Immature natural killer cell (primary cell): ENCODE results near the gene NPAT. TPM values are rescaled to one million over a fixed set of nuclear protein-coding genes. Genes with fewer than 3 reads are reported as not detected.
A peak's percentile ranks its signal among the peaks of the same experiment; 100 is the strongest.

Experiments used
- DNase-seq, 3 donors: peaks; one replicate each; pipeline ENCODE4 v3.0.0; 2022; ENCODE audit warnings: mixed read lengths in 1 of 3
- H3K27ac Mint-ChIP-seq, 6 donors: one replicate each; pipeline ENCODE4 v1.8.0; 2020; ENCODE audit warnings: mixed read lengths in 6 of 6, mild to moderate bottlenecking in 5 of 6, inconsistent platforms in 4 of 6, moderate library complexity in 3 of 6
- H3K27me3 Mint-ChIP-seq, 3 donors: one replicate each; pipeline ENCODE4 v1.8.0; 2020 to 2021; ENCODE audit warnings: low read depth in 3 of 3, mild to moderate bottlenecking in 3 of 3, mixed read lengths in 3 of 3, moderate library complexity in 3 of 3, inconsistent platforms in 1 of 3
- H3K36me3 Mint-ChIP-seq, 3 donors: one replicate each; pipeline ENCODE4 v1.8.0; 2020; ENCODE audit warnings: mixed read lengths in 3 of 3, inconsistent platforms in 2 of 3, mild to moderate bottlenecking in 2 of 3
- H3K4me1 Mint-ChIP-seq, 2 donors: one replicate each; pipeline ENCODE4 v1.8.0; 2020; ENCODE audit warnings: inconsistent platforms in 2 of 2, mild to moderate bottlenecking in 2 of 2, mixed read lengths in 2 of 2, moderate library complexity in 1 of 2
- H3K4me3 Mint-ChIP-seq, 5 donors: one replicate each; pipeline ENCODE4 v1.8.0; 2020; ENCODE audit warnings: mild to moderate bottlenecking in 5 of 5, mixed read lengths in 5 of 5, inconsistent platforms in 3 of 5, moderate library complexity in 3 of 5
- H3K9me3 Mint-ChIP-seq, 6 donors: one replicate each; pipeline ENCODE4 v1.8.0; 2020; ENCODE audit warnings: mild to moderate bottlenecking in 6 of 6, mixed read lengths in 6 of 6, inconsistent platforms in 4 of 6, moderate library complexity in 3 of 6
- polyA plus RNA-seq, 3 donors: library from polyadenylated mRNA; unstranded; fragments of 300-500 nt; fragmentation: Illumina TruSeq; gene quantifications; one replicate each; pipeline ENCODE4 v1.2.3, GENCODE V29; 2021

Gene NPAT
- polyA plus RNA-seq, 3 donors from 2014 or later: 15.6 to 30.5 (median 24.1) TPM

DNA sequence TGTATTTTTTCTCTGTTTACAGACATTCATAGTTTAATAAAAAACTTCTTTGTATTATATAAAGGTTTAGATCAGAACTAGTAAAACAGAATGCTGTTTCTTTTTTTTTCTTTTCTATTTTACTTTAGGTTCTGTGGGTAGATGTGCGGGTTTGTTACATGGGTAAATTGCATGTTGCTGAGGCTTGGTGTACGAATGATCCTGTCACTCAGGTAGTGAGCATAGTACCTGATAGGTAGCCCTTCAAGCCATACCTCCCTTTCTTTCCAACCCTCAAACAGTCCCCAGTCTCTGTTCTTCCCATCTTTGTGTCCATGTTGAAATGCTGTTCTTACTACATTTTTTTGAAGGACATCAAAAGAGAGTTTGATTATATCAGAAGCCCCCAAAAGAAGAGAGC is 3.6 kb upstream of the NPAT start:
- no peak for DNase-seq
- Mint-ChIP-seq H3K9me3 (no peaks in the 10 kb centered on the region), H3K27ac (no peak overlapping the region), H3K4me3 (no peak overlapping the region), H3K27me3 (peaks cover 2 to 10% (median 4%) of the 10 kb centered on the region in 3 donors), H3K4me1 (peaks cover 13 to 60% of the 10 kb centered on the region in 2 donors), H3K36me3 (peaks cover 21 to 37% (median 24%) of the 10 kb centered on the region in 3 donors)

GRCh38 chr11:108224911-108225786 is 2.7 kb upstream of the NPAT start:
- peak; percentile 52 to 66 (median 61) for DNase-seq
- Mint-ChIP-seq H3K9me3 (no peaks in the 10 kb centered on the region), H3K4me1 (peaks cover 22 to 60% of the 10 kb centered on the region in 2 donors), H3K36me3 (peaks cover 15 to 31% (median 18%) of the 10 kb centered on the region in 3 donors), H3K27ac (no peak overlapping the region), H3K27me3 (peaks cover 2 to 10% (median 6%) of the 10 kb centered on the region in 3 donors), H3K4me3 (no peak overlapping the region)

DNA sequence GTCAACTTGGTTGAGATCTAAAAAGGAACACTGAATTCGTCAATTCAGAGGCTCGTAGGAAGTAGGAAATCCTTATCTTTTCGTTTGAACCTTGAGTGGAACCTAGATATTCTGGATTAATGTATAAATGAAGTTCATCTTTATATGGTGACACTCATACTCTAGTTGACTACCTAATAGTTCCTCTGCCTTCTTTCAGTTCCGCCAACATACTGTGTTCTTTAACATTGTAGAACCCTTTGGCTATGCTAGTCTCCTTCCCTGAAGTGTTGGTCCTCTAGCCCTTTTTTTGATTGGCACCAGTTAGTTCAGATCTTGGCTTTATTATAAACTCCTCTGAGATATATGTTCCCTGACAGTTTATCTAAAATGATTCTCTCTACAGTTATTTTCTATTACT is 1.9 kb upstream of the NPAT start:
- H3K27ac Mint-ChIP-seq: no peak overlapping the region
- H3K4me1 Mint-ChIP-seq: peaks cover 30 to 60% of the 10 kb centered on the region in 2 donors

GRCh38 chr11:108223348-108224149 is 1.1 kb upstream of the NPAT start:
- Mint-ChIP-seq H3K27ac (no peak overlapping the region), H3K36me3 (peaks cover 5 to 16% (median 6%) of the 10 kb centered on the region in 3 donors), H3K4me1 (peaks cover 38 to 59% of the 10 kb centered on the region in 2 donors), H3K4me3 (no peak overlapping the region), H3K27me3 (peaks cover 2 to 10% (median 7%) of the 10 kb centered on the region in 3 donors), H3K9me3 (no peaks in the 10 kb centered on the region)
- peak; percentile 35 to 51 (median 45) for DNase-seq

More for the DNA sequence above, 1.9 kb upstream of the NPAT start:
- Mint-ChIP-seq H3K4me3 (no peak overlapping the region), H3K9me3 (no peaks in the 10 kb centered on the region), H3K36me3 (peaks cover 12 to 24% (median 13%) of the 10 kb centered on the region in 3 donors), H3K27me3 (peaks cover 2 to 10% (median 7%) of the 10 kb centered on the region in 3 donors)
- DNase-seq: no peak

- Mint-ChIP-seq H3K27ac (no peak overlapping the region), H3K4me3 (no peak overlapping the region), H3K4me1 (peaks cover 53 to 57% of the 10 kb centered on the region in 2 donors), H3K36me3 (peaks cover 3 to 6% (median 4%) of the 10 kb centered on the region in 3 donors), H3K27me3 (peaks cover 2 to 10% (median 7%) of the 10 kb centered on the region in 3 donors), H3K9me3 (no peaks in the 10 kb centered on the region)
- DNase-seq: no peak
These were observed 396 bp downstream of the NPAT start for GRCh38 chr11:108221911-108222573.

DNA sequence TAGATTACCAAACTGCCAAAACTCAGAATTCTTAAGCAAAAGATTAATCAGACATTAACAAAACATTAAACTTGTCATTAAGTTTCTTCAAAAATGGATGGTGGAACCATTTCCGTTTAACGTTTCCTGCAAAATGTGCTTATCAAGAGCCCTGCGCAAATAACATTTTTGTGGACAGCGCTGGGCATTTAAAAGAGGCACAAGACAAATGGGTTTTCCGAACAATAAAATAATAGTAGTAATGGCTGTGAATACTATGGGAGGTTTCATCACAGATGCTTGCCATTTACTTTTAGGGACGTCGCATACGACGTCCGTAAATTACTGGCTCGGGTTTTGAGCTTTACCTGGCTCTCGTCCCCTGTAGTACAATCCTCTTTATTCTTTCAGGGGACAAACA is 1.1 kb downstream of the NPAT start:
- Mint-ChIP-seq H3K36me3 (peaks cover 0 to 6% (median 3%) of the 10 kb centered on the region in 3 donors), H3K4me1 (peaks cover 56 to 60% of the 10 kb centered on the region in 2 donors), H3K27me3 (peaks cover 2 to 7% (median 7%) of the 10 kb centered on the region in 3 donors), H3K4me3 (no peak overlapping the region), H3K9me3 (no peaks in the 10 kb centered on the region), H3K27ac (no peak overlapping the region)
- peak in 1 of 3 donors; percentile 24 for DNase-seq

DNA sequence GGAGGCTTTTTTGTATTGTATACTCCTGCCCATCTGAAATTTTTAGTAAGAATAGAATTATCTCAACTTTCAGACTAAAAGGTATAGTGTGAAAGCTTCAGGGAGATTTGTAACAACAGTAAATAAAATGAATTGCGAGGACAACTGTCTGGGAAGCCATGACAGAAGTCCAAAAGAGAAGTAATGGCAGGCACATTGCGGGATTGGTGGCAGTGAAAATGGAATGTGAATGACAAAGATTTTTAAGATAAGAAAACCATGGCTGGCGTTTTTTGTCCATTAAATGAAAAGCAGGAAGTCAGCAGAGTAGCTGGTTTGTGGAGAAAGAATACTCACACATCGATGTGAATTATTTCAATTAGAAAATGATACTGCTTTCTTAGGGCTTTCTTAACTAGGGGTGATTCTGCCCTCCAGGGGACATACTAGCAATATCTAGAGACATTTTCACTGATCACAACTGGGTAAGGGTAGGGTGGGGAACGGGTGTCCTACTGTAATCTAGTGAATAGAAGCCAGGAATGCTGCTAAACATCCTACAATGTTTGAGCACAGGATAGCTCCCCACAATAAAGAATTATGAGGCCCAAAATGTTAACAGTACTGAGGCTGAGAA is 1.6 kb downstream of the NPAT start:
- DNase-seq: no peak
- peaks cover 2 to 7% (median 7%) of the 10 kb centered on the region in 3 donors for H3K27me3 Mint-ChIP-seq
- H3K4me1 Mint-ChIP-seq: peaks cover 58 to 65% of the 10 kb centered on the region in 2 donors
- H3K4me3 Mint-ChIP-seq: no peak overlapping the region
- no peak overlapping the region for H3K27ac Mint-ChIP-seq
- H3K36me3 Mint-ChIP-seq: peaks cover 0 to 3% (median 3%) of the 10 kb centered on the region in 3 donors
- no peaks in the 10 kb centered on the region for H3K9me3 Mint-ChIP-seq

DNA sequence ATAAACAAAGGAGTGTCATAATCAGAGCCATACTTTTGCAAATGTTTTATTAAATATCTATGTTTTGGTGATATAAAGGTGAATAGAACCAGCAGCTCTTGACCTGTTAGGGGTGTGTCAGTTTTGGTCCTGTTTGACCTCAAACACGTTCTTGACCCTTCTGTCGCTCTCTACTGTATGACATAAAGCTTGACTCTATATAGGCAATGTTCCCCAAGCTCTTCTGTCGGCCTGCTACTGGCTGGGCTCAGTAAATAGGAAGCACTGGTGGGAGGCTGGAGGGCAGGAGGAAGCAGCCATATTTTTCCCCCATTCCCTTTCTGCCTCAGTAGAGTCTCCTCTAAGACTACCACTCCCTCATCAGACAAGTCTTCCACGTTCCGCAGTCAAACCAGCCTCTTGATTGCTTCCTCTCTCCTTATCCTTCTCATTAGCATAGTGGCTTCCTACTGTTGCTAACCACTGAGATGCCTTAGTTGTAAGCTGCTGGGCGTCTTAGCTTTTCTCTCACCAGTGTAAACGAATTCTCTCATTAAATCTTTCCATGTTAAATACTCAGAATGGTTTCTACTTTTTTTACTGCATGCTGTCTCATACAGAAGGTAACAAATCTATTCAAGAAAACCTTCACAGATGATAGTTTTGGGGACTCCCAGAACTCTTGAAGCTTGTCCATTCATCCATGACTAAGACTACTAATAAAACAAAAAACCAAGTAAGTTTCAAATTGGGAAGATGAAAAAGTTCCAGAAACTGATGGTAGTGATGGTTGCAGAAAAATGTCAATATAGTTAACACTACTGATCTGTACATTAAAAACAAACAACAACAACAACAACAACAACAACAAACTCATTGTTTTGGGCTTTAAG is 3.3 kb downstream of the NPAT start:
- H3K27ac Mint-ChIP-seq: peak overlapping the region; percentile 26 to 65 (median 41)
- peaks cover 0 to 5% (median 4%) of the 10 kb centered on the region in 3 donors for H3K27me3 Mint-ChIP-seq
- peak overlapping the region in 2 of 5 donors; percentile 18 to 34 for H3K4me3 Mint-ChIP-seq
- peaks cover 66 to 82% of the 10 kb centered on the region in 2 donors for H3K4me1 Mint-ChIP-seq
- no peaks in the 10 kb centered on the region for H3K9me3 Mint-ChIP-seq
- H3K36me3 Mint-ChIP-seq: peaks cover 0 to 2% (median 0%) of the 10 kb centered on the region in 3 donors
- DNase-seq: no peak

DNA sequence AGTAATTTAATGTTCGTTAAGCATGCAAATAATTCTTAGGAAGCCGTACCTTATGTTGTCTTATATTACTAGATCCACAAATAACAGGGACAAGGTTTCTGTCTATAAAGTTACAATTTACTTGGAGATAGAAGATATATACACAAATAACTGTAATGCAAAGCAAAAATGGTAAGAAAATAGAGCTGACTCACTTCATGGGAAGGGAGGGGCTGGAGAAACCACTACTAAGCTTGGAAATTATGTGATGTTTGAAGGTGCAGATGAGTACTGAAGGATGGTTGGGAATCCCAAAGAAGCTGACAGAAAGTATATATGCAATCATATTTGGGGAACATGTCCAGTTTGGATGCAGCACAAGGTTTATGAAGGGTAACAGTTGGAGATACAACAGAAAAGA is 4.0 kb downstream of the NPAT start:
- no peaks in the 10 kb centered on the region for H3K9me3 Mint-ChIP-seq
- H3K4me3 Mint-ChIP-seq: peak overlapping the region in 4 of 5 donors; percentile 1 to 34 (median 20)
- no peak for DNase-seq
- peaks cover 0 to 7% (median 0%) of the 10 kb centered on the region in 3 donors for H3K36me3 Mint-ChIP-seq
- H3K27me3 Mint-ChIP-seq: peaks cover 0 to 5% (median 4%) of the 10 kb centered on the region in 3 donors
- peak overlapping the region in 5 of 6 donors; percentile 18 to 84 (median 47) for H3K27ac Mint-ChIP-seq
- H3K4me1 Mint-ChIP-seq: peaks cover 69 to 89% of the 10 kb centered on the region in 2 donors

- H3K27me3 Mint-ChIP-seq: peaks cover 0 to 3% (median 2%) of the 10 kb centered on the region in 3 donors
- peak overlapping the region in 2 of 5 donors; percentile 4 to 39 for H3K4me3 Mint-ChIP-seq
- DNase-seq: no peak
- H3K4me1 Mint-ChIP-seq: peaks cover 68 to 95% of the 10 kb centered on the region in 2 donors
- H3K36me3 Mint-ChIP-seq: peaks cover 0 to 12% (median 4%) of the 10 kb centered on the region in 3 donors
- H3K27ac Mint-ChIP-seq: peak overlapping the region in 4 of 6 donors; percentile 15 to 70 (median 40)
- H3K9me3 Mint-ChIP-seq: no peaks in the 10 kb centered on the region
These were observed 5.5 kb downstream of the NPAT start for GRCh38 chr11:108216988-108217387.

DNA sequence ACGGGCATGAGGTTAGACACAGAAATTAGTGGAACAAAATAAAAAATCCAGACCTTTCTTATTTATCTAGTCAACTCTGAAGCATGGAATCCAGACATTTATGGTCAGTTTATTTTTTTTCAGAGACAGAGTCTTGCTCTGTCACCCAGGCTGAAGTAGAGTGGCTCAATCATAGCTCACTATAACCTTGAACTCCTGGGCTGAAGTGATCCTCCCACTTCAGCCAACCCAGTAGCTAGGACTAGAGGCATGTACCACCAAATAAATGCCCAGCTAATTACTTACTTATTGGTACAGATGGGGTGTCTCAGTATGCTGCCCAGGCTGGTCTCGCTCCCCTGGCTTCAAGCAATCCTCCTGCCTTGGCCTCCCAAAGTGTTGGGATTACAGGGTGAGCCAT is 8.7 kb downstream of the NPAT start:
- H3K9me3 Mint-ChIP-seq: no peaks in the 10 kb centered on the region
- H3K27ac Mint-ChIP-seq: peak overlapping the region in 4 of 6 donors; percentile 40 to 58 (median 56)
- peaks cover 7 to 31% (median 9%) of the 10 kb centered on the region in 3 donors for H3K36me3 Mint-ChIP-seq
- DNase-seq: no peak
- H3K4me1 Mint-ChIP-seq: peaks cover 43 to 84% of the 10 kb centered on the region in 2 donors
- no peak overlapping the region for H3K4me3 Mint-ChIP-seq
- no peaks in the 10 kb centered on the region for H3K27me3 Mint-ChIP-seq

DNA sequence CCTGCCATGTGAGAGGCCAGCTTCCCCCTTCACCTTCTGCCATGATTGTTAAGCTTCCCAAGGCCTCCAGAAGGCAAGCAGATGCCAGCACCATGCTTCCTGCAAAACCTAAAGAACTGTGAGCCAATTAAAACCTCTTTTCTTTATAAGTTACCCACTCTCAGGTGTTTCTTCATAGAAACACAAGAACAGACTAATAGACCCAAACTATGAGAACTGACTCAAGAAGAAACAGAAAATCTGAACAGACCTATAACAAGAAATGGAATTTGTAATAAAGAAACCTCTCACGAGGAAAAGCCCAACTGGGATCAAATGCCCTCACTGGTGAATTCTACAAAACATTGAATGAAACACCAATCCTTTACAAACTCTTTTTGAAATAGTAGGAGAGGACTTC is 12.0 kb downstream of the NPAT start:
- peak overlapping the region; percentile 12 to 81 (median 54) for H3K27ac Mint-ChIP-seq
- no peaks in the 10 kb centered on the region for H3K27me3 Mint-ChIP-seq
- peaks cover 27 to 70% of the 10 kb centered on the region in 2 donors for H3K4me1 Mint-ChIP-seq
- peaks cover 21 to 57% (median 24%) of the 10 kb centered on the region in 3 donors for H3K36me3 Mint-ChIP-seq
- DNase-seq: no peak
- no peaks in the 10 kb centered on the region for H3K9me3 Mint-ChIP-seq
- no peak overlapping the region for H3K4me3 Mint-ChIP-seq
